ENCODE results near the gene CCDC142.

GRCh38 chr2:74505448-74506246 lies 22.8 kb upstream of the CCDC142 start:
- TF ChIP-seq CTCF (IDR thresholded peaks at IDR 0.05 in 2 of 3, conservative IDR thresholded peaks at IDR 0.05 in 1 of 3; ENCODE audit: control insufficient read depth in 2 of 3, extremely low read depth in 1 of 3, insufficient read depth in 1 of 3, low read depth in 3 of 3, low read length in 3 of 3) (no peak), RELB (IDR thresholded peaks at IDR 0.05; ENCODE audit: low read depth) (no peak), POLR2AphosphoS5 (IDR thresholded peaks at IDR 0.05; ENCODE audit: low read length) (no peak), ZNF274 (IDR thresholded peaks at IDR 0.05; ENCODE audit: insufficient read depth, insufficient read length) (no peak), PML (IDR thresholded peaks at IDR 0.05; ENCODE audit: low read length) (no peak), PAX8 (IDR thresholded peaks at IDR 0.05) (no peak), JUND (IDR thresholded peaks at IDR 0.05; ENCODE audit: low read depth, low read length) (no peak), POLR2AphosphoS2 (IDR thresholded peaks at IDR 0.05; ENCODE audit: low read depth, low read length) (no peak)

All from GM12878 (cell line).